Chondrocyte (in vitro differentiated cells): ENCODE data around the gene ARHGEF11. TPM values are rescaled to one million over a fixed set of nuclear protein-coding genes. Genes with fewer than 3 reads are reported as not detected.
A peak's percentile ranks its signal among the peaks of the same experiment; 100 is the strongest.

Experiments
- DNase-seq: peaks from one replicate; pipeline ENCODE4 v3.0.0; 2021; ENCODE audit warnings: mixed read lengths, low spot score
- H3K27ac Mint-ChIP-seq: one replicate; pipeline ENCODE4 v1.8.0; 2021; ENCODE audit warnings: mild to moderate bottlenecking, moderate library complexity, mixed read lengths; ENCODE audit not compliant: unreplicated experiment
- H3K27me3 Mint-ChIP-seq: 2 replicates; pipeline ENCODE4 v1.8.0; 2021; ENCODE audit warnings: low read depth, mixed read lengths
- H3K36me3 Mint-ChIP-seq: 2 replicates; pipeline ENCODE4 v1.8.0; 2021; ENCODE audit warnings: low read depth, mixed read lengths
- H3K4me1 Mint-ChIP-seq: 2 replicates; pipeline ENCODE4 v1.8.0; 2021; ENCODE audit warnings: low read depth, mild to moderate bottlenecking, mixed read lengths
- H3K4me3 Mint-ChIP-seq: one replicate; pipeline ENCODE4 v1.8.0; 2021; ENCODE audit warnings: mild to moderate bottlenecking, moderate library complexity, mixed read lengths; ENCODE audit not compliant: unreplicated experiment
- H3K9me3 Mint-ChIP-seq: 2 replicates; pipeline ENCODE4 v1.8.0; 2021; ENCODE audit warnings: low read depth, mixed read lengths
- CTCF ChIP-seq: fragments of 200-600 bp; sonication (generic); IDR thresholded peaks from 2 replicates; pipeline ENCODE4 v1.5.0; 2021; ENCODE audit warnings: antibody characterized with exemption, mild to moderate bottlenecking, moderate library complexity
- total RNA-seq: library from RNA; stranded (reverse); gene quantifications from 3 replicates; pipeline ENCODE4 v1.2.1, GENCODE V29; 2021

ARHGEF11 gene
- total RNA-seq, 1 donor from 2014 or later = 34.8 TPM

GRCh38 chr1:156956333-156956732 is 89.2 kb downstream of the ARHGEF11 start:
- Mint-ChIP-seq H3K4me1 (no peaks in the 10 kb centered on the region), H3K36me3 (peaks cover 62% of the 10 kb centered on the region), H3K27me3 (no peaks in the 10 kb centered on the region), H3K9me3 (no peaks in the 10 kb centered on the region), H3K27ac (no peak overlapping the region), H3K4me3 (no peak overlapping the region)
- no peak for TF ChIP-seq CTCF
- no peak for DNase-seq

- no peak for TF ChIP-seq CTCF
- no peaks in the 10 kb centered on the region for H3K9me3 Mint-ChIP-seq
- H3K4me1 Mint-ChIP-seq = no peaks in the 10 kb centered on the region
- peaks cover 61% of the 10 kb centered on the region for H3K36me3 Mint-ChIP-seq
- no peak overlapping the region for H3K4me3 Mint-ChIP-seq
- H3K27me3 Mint-ChIP-seq = no peaks in the 10 kb centered on the region
- no peak overlapping the region for H3K27ac Mint-ChIP-seq
- DNase-seq = no peak
Measured at GRCh38 chr1:156953571-156953970, 92.0 kb downstream of the ARHGEF11 start.

- DNase-seq = no peak
- no peak for TF ChIP-seq CTCF
- no peak overlapping the region for H3K27ac Mint-ChIP-seq
- H3K4me1 Mint-ChIP-seq = no peaks in the 10 kb centered on the region
- H3K9me3 Mint-ChIP-seq = no peaks in the 10 kb centered on the region
- H3K36me3 Mint-ChIP-seq = peaks cover 57% of the 10 kb centered on the region
- no peak overlapping the region for H3K4me3 Mint-ChIP-seq
- H3K27me3 Mint-ChIP-seq = no peaks in the 10 kb centered on the region
Measured at GRCh38 chr1:156951371-156951770, 94.2 kb downstream of the ARHGEF11 start.

- H3K36me3 Mint-ChIP-seq = peaks cover 59% of the 10 kb centered on the region
- H3K27ac Mint-ChIP-seq = no peak overlapping the region
Measured at GRCh38 chr1:156949127-156949526, 96.4 kb downstream of the ARHGEF11 start.

GRCh38 chr1:156948708-156949107 is 96.8 kb downstream of the ARHGEF11 start:
- Mint-ChIP-seq H3K9me3 (no peaks in the 10 kb centered on the region), H3K4me3 (no peak overlapping the region), H3K4me1 (no peaks in the 10 kb centered on the region), H3K27me3 (no peaks in the 10 kb centered on the region), H3K27ac (no peak overlapping the region), H3K36me3 (peaks cover 63% of the 10 kb centered on the region)
- peak; percentile 34 for TF ChIP-seq CTCF
- no peak for DNase-seq

More at GRCh38 chr1:156949127-156949526, 96.4 kb downstream of the ARHGEF11 start:
- no peak for TF ChIP-seq CTCF
- H3K4me1 Mint-ChIP-seq = no peaks in the 10 kb centered on the region
- H3K4me3 Mint-ChIP-seq = no peak overlapping the region
- H3K27me3 Mint-ChIP-seq = no peaks in the 10 kb centered on the region
- no peak for DNase-seq
- no peaks in the 10 kb centered on the region for H3K9me3 Mint-ChIP-seq
